ENCODE data around the gene LHX2. TPM values are rescaled to one million over a fixed set of nuclear protein-coding genes. Genes with fewer than 3 reads are reported as not detected.

Gene LHX2
- total RNA-seq, 2 experiments from 2014 or later = not detected

DNA sequence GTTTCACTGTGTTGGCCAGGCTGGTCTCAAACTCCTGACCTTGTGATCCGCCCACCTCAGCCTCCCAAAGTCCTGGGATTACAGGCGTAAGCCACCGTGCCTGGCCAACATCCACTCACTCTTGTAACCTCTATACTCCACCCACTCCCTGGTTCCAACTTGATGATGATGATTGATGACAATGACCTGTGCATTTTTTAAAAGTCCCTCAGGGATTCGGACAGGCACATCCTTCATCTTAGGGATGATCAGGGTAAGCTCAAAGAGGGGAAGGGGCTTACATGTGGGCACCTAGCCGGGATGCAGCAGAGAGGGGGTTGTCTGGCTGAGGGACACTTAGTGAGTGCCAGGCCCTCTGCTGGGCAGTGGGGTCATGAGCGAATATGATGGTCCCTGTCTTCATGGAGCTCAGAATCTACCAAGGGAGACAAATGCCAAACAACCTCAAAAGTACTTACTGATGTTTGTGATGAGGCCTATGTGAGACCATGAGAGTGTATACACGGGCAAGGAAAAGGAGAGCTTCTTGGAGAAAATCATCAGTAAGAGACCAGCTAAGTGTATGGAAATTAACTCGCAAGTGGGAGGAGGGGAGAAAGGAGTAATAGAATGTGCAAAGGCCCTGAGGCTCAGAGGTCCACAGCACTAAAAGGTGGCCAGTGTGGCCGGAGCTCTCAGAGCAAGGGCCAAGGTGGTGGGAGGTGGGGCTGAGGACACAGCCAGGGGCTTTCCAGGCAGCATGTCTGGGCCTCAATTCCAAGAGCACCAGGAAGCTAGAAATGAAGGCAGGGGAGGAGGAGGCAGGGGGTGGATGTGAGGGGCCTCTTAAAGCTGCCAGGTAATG lies 27.4 kb downstream of the LHX2 start:
- Mint-ChIP-seq H3K9me3 (no peaks in the 10 kb centered on the region), H3K27ac (no peak overlapping the region), H3K4me1 (ENCODE audit: low read depth) (peaks cover 15% of the 10 kb centered on the region), H3K27me3 (peaks cover 56% of the 10 kb centered on the region), H3K36me3 (ENCODE audit: low read depth) (no peaks in the 10 kb centered on the region), H3K4me3 (no peak overlapping the region)
- ATAC-seq (no peak), DNase-seq (no peak)
- ChIA-PET POLR2A (interaction anchor here (0.6 kb wide), 1 partner anchor 238 kb away, joined by 4 read pairs; no protein-coding TSS in a partner anchor), CTCF (interaction anchor here (0.7 to 3.3 kb wide), 8 partner anchors 20 to 689 kb away, joined by 3 to 33 read pairs (median 4); no protein-coding TSS in a partner anchor)
- intact Hi-C loops (cut with micrococcal nuclease) = no loop called here
- TF ChIP-seq, protein P1, sequence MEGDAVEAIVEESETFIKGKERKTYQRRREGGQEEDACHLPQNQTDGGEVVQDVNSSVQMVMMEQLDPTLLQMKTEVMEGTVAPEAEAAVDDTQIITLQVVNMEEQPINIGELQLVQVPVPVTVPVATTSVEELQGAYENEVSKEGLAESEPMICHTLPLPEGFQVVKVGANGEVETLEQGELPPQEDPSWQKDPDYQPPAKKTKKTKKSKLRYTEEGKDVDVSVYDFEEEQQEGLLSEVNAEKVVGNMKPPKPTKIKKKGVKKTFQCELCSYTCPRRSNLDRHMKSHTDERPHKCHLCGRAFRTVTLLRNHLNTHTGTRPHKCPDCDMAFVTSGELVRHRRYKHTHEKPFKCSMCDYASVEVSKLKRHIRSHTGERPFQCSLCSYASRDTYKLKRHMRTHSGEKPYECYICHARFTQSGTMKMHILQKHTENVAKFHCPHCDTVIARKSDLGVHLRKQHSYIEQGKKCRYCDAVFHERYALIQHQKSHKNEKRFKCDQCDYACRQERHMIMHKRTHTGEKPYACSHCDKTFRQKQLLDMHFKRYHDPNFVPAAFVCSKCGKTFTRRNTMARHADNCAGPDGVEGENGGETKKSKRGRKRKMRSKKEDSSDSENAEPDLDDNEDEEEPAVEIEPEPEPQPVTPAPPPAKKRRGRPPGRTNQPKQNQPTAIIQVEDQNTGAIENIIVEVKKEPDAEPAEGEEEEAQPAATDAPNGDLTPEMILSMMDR (IDR thresholded peaks at IDR 0.05) = no peak

DNA sequence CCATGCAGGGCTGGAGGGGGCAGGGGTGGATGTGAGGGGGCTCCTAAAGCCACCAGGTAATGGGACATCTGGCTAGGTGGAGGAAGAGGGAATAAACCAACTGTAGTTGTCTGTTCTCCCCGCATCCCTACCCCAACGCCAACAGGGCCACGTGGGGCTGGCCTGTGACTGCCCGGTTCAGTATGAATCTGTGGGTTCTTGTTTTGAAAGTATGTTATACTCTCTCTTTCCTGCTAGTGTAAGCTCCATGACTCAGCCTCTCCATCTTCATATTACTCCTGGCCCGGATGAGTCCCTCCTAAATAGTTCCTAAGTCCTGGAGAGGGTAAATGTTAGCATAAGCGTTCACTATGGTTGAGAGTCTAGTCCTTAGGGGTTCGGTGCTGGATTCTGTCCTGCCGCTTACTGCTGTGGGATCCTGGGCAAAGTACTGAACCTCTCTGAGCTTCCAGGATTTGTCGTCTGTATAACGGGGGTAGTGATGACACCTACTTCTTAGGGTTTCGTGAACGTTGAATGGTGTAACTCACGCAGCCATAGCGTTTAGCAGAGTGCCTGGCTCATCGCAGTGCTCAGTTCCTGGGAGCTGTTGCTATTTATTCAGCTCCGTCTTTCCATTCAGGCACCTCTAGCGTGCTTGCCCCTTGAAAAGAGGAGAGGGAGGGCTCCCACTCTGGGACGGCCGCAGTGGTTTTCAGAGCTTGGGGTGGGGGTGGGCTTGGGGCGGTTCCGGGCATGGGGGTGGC lies 28.8 kb downstream of the LHX2 start:
- no peaks in the 10 kb centered on the region for H3K9me3 Mint-ChIP-seq
- POLR2A ChIA-PET = interaction anchor here (0.6 to 1.5 kb wide), 3 partner anchors 15 to 113 kb away, joined by 3 to 4 read pairs (median 3); no protein-coding TSS in a partner anchor
- intact Hi-C loops (cut with micrococcal nuclease) = loop anchor here (5.0 kb wide), 1 partner anchor 83 kb away; no protein-coding TSS in a partner anchor
- ATAC-seq (peak; percentile 60), DNase-seq (no peak)
- peak overlapping the region; percentile 33 for H3K4me3 Mint-ChIP-seq
- no peaks in the 10 kb centered on the region for H3K36me3 Mint-ChIP-seq (ENCODE audit: low read depth)
- H3K27ac Mint-ChIP-seq = no peak overlapping the region
- peaks cover 15% of the 10 kb centered on the region for H3K4me1 Mint-ChIP-seq (ENCODE audit: low read depth)
- CTCF ChIA-PET = interaction anchor here (0.6 to 3.3 kb wide), 40 partner anchors 8 to 823 kb away, joined by 3 to 47 read pairs (median 4); no protein-coding TSS in a partner anchor
- H3K27me3 Mint-ChIP-seq = peaks cover 60% of the 10 kb centered on the region
- TF ChIP-seq, protein P1 (IDR thresholded peaks at IDR 0.05) = no peak

DNA sequence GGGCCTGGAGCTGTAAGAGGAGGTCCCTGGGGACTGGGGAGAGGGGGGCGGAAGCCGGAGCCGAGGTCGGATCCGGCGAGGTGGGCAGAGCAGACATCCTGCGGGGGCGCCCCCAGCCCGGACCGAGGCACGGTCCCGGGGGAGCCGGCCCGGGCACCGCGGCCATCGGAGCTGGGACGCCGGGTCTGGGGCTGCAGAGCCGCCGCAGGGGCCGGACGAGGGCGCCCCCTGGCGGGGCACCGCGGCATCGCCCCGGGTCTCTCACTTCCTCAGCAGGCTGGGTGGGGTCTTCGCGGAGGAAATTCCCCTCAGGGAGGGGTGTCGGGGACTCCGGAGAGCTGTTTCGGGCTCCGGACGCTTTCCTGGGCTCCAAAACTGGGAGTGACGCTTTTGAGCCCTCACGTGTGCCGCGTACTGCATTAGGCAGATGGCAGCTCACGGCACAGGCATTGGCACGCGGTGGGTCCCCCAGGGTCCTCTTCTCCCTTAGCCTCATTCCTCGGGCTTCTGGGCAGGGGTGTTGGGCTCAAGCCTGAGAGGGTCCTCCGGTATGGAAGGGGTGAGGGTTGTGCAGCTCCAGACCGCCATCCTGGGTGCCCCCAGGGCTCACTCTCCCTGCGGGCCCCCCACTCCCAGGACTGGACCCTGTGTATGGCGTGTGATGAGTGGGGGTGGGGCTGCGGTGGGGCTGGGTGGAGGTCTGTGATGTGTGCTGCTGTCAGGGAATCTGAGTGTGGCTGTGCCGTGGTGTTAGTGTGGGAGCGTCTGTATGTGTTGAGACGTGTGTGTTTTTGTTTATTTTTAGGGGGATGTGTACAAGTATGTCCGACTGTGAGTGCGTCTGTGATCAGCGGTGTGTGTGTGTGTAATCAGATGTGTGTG lies 29.6 kb downstream of the LHX2 start:
- CTCF ChIA-PET = interaction anchor here (0.6 to 3.3 kb wide), 39 partner anchors 9 to 824 kb away, joined by 3 to 47 read pairs (median 4); no protein-coding TSS in a partner anchor
- ATAC-seq = peak; percentile 58
- no peaks in the 10 kb centered on the region for H3K9me3 Mint-ChIP-seq
- peaks cover 15% of the 10 kb centered on the region for H3K4me1 Mint-ChIP-seq (ENCODE audit: low read depth)
- POLR2A ChIA-PET = interaction anchor here (1.0 to 1.5 kb wide), 2 partner anchors 14 to 114 kb away, joined by 3 to 4 read pairs; no protein-coding TSS in a partner anchor
- peaks cover 60% of the 10 kb centered on the region for H3K27me3 Mint-ChIP-seq
- no peaks in the 10 kb centered on the region for H3K36me3 Mint-ChIP-seq (ENCODE audit: low read depth)
- intact Hi-C loops (cut with micrococcal nuclease) = loop anchor here (5.0 kb wide), 1 partner anchor 84 kb away; no protein-coding TSS in a partner anchor
- H3K27ac Mint-ChIP-seq = no peak overlapping the region
- TF ChIP-seq, protein P1 (IDR thresholded peaks at IDR 0.05) = peak; percentile 99
- peak; percentile 59 for DNase-seq
- H3K4me3 Mint-ChIP-seq = peak overlapping the region; percentile 44

DNA sequence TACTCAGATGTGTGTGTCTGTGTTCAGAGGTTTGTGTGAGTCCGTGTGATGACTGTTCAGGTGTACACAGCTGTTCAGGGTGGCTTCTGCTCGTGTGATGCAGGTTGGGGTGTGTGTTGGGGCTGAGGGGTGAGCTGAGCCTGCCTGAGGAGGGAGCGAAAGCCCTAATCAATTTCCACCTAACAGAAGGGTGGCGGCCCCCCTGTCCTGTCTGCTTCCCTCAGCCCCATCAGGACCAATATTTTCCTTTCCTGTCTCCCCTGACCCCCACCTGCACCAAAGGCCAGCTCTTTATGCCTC lies 30.2 kb downstream of the LHX2 start:
- Mint-ChIP-seq H3K9me3 (no peaks in the 10 kb centered on the region), H3K4me1 (ENCODE audit: low read depth) (peaks cover 15% of the 10 kb centered on the region), H3K27ac (no peak overlapping the region), H3K27me3 (peaks cover 62% of the 10 kb centered on the region), H3K4me3 (no peak overlapping the region), H3K36me3 (ENCODE audit: low read depth) (no peaks in the 10 kb centered on the region)
- POLR2A ChIA-PET = no interaction called here
- CTCF ChIA-PET = interaction anchor here (0.6 to 3.3 kb wide), 15 partner anchors 11 to 640 kb away, joined by 3 to 47 read pairs (median 4); no protein-coding TSS in a partner anchor
- ATAC-seq (no peak), DNase-seq (no peak)
- TF ChIP-seq, protein P1 (IDR thresholded peaks at IDR 0.05) = no peak
- intact Hi-C loops (cut with micrococcal nuclease) = loop anchor here (5.0 kb wide), 1 partner anchor 84 kb away; no protein-coding TSS in a partner anchor

All from activated CD8-positive, alpha-beta T cell treated with anti-CD3 and anti-CD28 coated beads for 36 hours (primary cell).